ENCODE measurements around the gene MCU.
A peak's percentile ranks its signal among the peaks of the same experiment; 100 is the strongest.

The MCU gene

DNA sequence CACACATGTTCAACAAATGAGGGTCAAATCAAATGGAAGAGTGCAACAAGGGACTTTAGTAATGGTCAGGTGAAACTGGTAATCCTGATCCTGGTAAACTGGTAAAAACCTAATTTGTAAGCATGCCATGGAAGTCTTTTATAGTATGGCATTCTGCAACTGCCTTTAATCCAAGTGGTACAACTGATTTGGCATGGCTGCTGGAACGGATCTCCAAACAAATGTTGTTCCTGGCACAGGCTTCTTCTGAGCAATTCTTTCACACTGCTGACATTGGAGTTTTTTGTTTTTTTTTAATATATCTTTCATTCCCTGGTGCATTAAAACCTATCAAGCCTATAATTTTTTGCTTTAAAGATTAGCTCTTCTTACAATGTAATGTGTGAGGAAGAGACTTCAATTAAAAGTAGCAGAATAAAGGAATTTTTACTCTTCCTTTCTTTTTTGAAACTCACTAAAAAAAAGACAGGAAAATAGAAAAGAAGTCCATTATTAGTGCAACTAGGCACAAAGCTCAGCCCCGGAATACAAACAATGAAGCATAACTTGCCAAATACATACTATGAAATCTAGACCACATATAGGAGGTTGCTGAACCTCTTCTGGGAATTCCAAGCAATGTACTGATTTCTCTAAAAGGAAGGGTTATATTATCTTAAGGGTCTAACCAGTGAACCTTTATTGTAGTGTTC, 122.3 kb downstream of the MCU start:
- in situ Hi-C loops (cut with HindIII; ENCODE audit: low sequenced_read_pairs) = no loop called here
- DNase-seq (ENCODE audit: low read depth) = peak; percentile 31
- TF ChIP-seq CTCF (IDR thresholded peaks at IDR 0.05; ENCODE audit: low read depth, low read length, missing control alignments) = no peak
- H3K4me3 ChIP-seq (ENCODE audit: low read depth, low read length) = no peak overlapping the region

GRCh38 chr10:72816565-72816964, 124.6 kb downstream of the MCU start:
- DNase-seq (ENCODE audit: low read depth) = no peak
- in situ Hi-C loops (cut with HindIII; ENCODE audit: low sequenced_read_pairs) = no loop called here
- no peak overlapping the region for H3K4me3 ChIP-seq (ENCODE audit: low read depth, low read length)
- no peak for TF ChIP-seq CTCF (IDR thresholded peaks at IDR 0.05; ENCODE audit: low read depth, low read length, missing control alignments)

- in situ Hi-C loops (cut with HindIII; ENCODE audit: low sequenced_read_pairs) = no loop called here
- H3K4me3 ChIP-seq (ENCODE audit: low read depth, low read length) = no peak overlapping the region
- no peak for DNase-seq (ENCODE audit: low read depth)
- no peak for TF ChIP-seq CTCF (IDR thresholded peaks at IDR 0.05; ENCODE audit: low read depth, low read length, missing control alignments)
Observed at GRCh38 chr10:72818076-72818475, 126.1 kb downstream of the MCU start.

GRCh38 chr10:72819053-72819452, 127.1 kb downstream of the MCU start:
- TF ChIP-seq CTCF (IDR thresholded peaks at IDR 0.05; ENCODE audit: low read depth, low read length, missing control alignments) = no peak
- in situ Hi-C loops (cut with HindIII; ENCODE audit: low sequenced_read_pairs) = no loop called here
- H3K4me3 ChIP-seq (ENCODE audit: low read depth, low read length) = no peak overlapping the region
- no peak for DNase-seq (ENCODE audit: low read depth)

- TF ChIP-seq CTCF (IDR thresholded peaks at IDR 0.05; ENCODE audit: low read depth, low read length, missing control alignments) = no peak
- H3K4me3 ChIP-seq (ENCODE audit: low read depth, low read length) = no peak overlapping the region
Observed at GRCh38 chr10:72821606-72822005, 129.7 kb downstream of the MCU start.

GRCh38 chr10:72822342-72822986, 130.5 kb downstream of the MCU start:
- no peak for DNase-seq (ENCODE audit: low read depth)
- H3K4me3 ChIP-seq (ENCODE audit: low read depth, low read length) = no peak overlapping the region
- no peak for TF ChIP-seq CTCF (IDR thresholded peaks at IDR 0.05; ENCODE audit: low read depth, low read length, missing control alignments)
- in situ Hi-C loops (cut with HindIII; ENCODE audit: low sequenced_read_pairs) = no loop called here

More at GRCh38 chr10:72821606-72822005, 129.7 kb downstream of the MCU start:
- in situ Hi-C loops (cut with HindIII; ENCODE audit: low sequenced_read_pairs) = no loop called here
- DNase-seq (ENCODE audit: low read depth) = no peak
